GM19452 (cell line): Measurements from ENCODE around the gene BLACAT1.
A peak's percentile ranks its signal among the peaks of the same experiment; 100 is the strongest.
"Not testable (repeated sequence)": the region's sequence is repeated elsewhere in the genome, so short reads cannot be mapped to it uniquely, and the experiment has no call there.

Experiments
- ATAC-seq: cut with Tn5 transposase; IDR thresholded peaks from one replicate; pipeline ENCODE4 v1.9.1; 2021; ENCODE audit not compliant: unreplicated experiment

Gene BLACAT1

GRCh38 chr1:205484985-205485967, 29.4 kb upstream of the BLACAT1 start:
- no peak for ATAC-seq

- ATAC-seq = no peak
Observed at GRCh38 chr1:205483372-205483771, 27.5 kb upstream of the BLACAT1 start.

GRCh38 chr1:205482587-205482986, 26.7 kb upstream of the BLACAT1 start:
- not testable (repeated sequence) for ATAC-seq

- ATAC-seq = no peak
Observed at GRCh38 chr1:205481629-205482151, 25.8 kb upstream of the BLACAT1 start.

GRCh38 chr1:205481218-205481617, 25.4 kb upstream of the BLACAT1 start:
- ATAC-seq = no peak

GRCh38 chr1:205480349-205480985, 24.6 kb upstream of the BLACAT1 start:
- peak; percentile 77 for ATAC-seq

- not testable (repeated sequence) for ATAC-seq
Observed at GRCh38 chr1:205478985-205479384, 23.1 kb upstream of the BLACAT1 start.

GRCh38 chr1:205477759-205478247, 22.0 kb upstream of the BLACAT1 start:
- ATAC-seq = no peak

GRCh38 chr1:205477121-205477758, 21.4 kb upstream of the BLACAT1 start:
- no peak for ATAC-seq

- no peak for ATAC-seq
Observed at GRCh38 chr1:205476648-205477047, 20.8 kb upstream of the BLACAT1 start.

- no peak for ATAC-seq
Observed at GRCh38 chr1:205475855-205476254, 20.0 kb upstream of the BLACAT1 start.

- ATAC-seq = no peak
Observed at GRCh38 chr1:205474571-205474970, 18.7 kb upstream of the BLACAT1 start.

- ATAC-seq = no peak
Observed at GRCh38 chr1:205473966-205474365, 18.1 kb upstream of the BLACAT1 start.

GRCh38 chr1:205473475-205473874, 17.6 kb upstream of the BLACAT1 start:
- no peak for ATAC-seq

GRCh38 chr1:205472737-205473441, 17.0 kb upstream of the BLACAT1 start:
- ATAC-seq = no peak

- ATAC-seq = no peak
Observed at GRCh38 chr1:205470131-205470530, 14.3 kb upstream of the BLACAT1 start.

GRCh38 chr1:205466595-205467220, 10.9 kb upstream of the BLACAT1 start:
- no peak for ATAC-seq

GRCh38 chr1:205465392-205465791, 9.5 kb upstream of the BLACAT1 start:
- ATAC-seq = no peak

- no peak for ATAC-seq
Observed at GRCh38 chr1:205458777-205459566, 3.1 kb upstream of the BLACAT1 start.
